ENCODE measurements around the gene AATK. TPM values are rescaled to one million over a fixed set of nuclear protein-coding genes. Genes with fewer than 3 reads are reported as not detected.

AATK gene
- total RNA-seq, 1 experiment from 2014 or later, result 4.4 TPM

MicroRNA genes within 50 kb of the gene (microRNA counts, 767-probe panel; counts per million panel counts)
- microRNA hsa-miR-1250 (not detected), microRNA hsa-miR-338-3p (not detected), microRNA hsa-miR-338-5p (not detected), microRNA hsa-miR-657 (not detected)

Small RNA genes within 50 kb of the gene (microRNA-seq; reads per million reads assigned to microRNA genes)
- not detected for gene MIR1250 (ENCODE audit: borderline number of aligned reads)
- not detected for gene MIR3065 (ENCODE audit: borderline number of aligned reads)
- gene MIR338 (ENCODE audit: borderline number of aligned reads), result not detected
- not detected for gene MIR657 (ENCODE audit: borderline number of aligned reads)

Other genes starting within 250 kb of the AATK start
- 22.0 TPM for gene CHMP6, start 174.4 kb downstream of the AATK start, total RNA-seq (2021; ENCODE audit: unreplicated experiment)
- gene BAIAP2, start 131.1 kb downstream of the AATK start, total RNA-seq (2021; ENCODE audit: unreplicated experiment), result 105 TPM
- gene PVALEF, start 714 bp downstream of the AATK start, total RNA-seq (2021; ENCODE audit: unreplicated experiment), result not detected
- gene CEP131, start 56.7 kb upstream of the AATK start, total RNA-seq (2021; ENCODE audit: unreplicated experiment), result 30.2 TPM
- gene TEPSIN, start 72.8 kb upstream of the AATK start, total RNA-seq (2021; ENCODE audit: unreplicated experiment), result 50.6 TPM
- gene NDUFAF8, start 73.1 kb upstream of the AATK start, total RNA-seq (2021; ENCODE audit: unreplicated experiment), result 102 TPM
- 109 TPM for gene SLC38A10, start 129.1 kb upstream of the AATK start, total RNA-seq (2021; ENCODE audit: unreplicated experiment)
- 45.2 TPM for gene BAHCC1, start 229.2 kb upstream of the AATK start, total RNA-seq (2021; ENCODE audit: unreplicated experiment)

Data from HCT116 (cell line).